HCT116 (cell line): Measurements from ENCODE around the gene AMDHD1. TPM values are rescaled to one million over a fixed set of nuclear protein-coding genes. Genes with fewer than 3 reads are reported as not detected.

Experiments used
- ATAC-seq: fragments of 200-7000 bp; cut with Tn5 transposase; 2 replicates; pipeline ENCODE4 v1.9.1; 2020; ENCODE audit warnings: mild to moderate bottlenecking, moderate library complexity
- BruUV-seq: library from RNA; stranded (reverse); fragments of 400-500 nt; replicated peaks from 2 replicates; lab custom pipeline; 2021; lab: Mats Ljungman, UMichigan
- CTCF ChIA-PET: fragments of 300-600 bp; sonication (Branson Sonifier 250); formaldehyde crosslinking; loops from one replicate; lab custom pipeline; 2021; ENCODE audit warnings: antibody characterized with exemption; lab: Charles Lee
- POLR2A ChIA-PET: fragments of 300-600, 350-600 bp; sonication (Branson Sonifier 250); formaldehyde crosslinking; loops from one replicate; lab custom pipeline; 2021; ENCODE audit warnings: antibody characterized with exemption; lab: Charles Lee
- RAD21 ChIA-PET, 2 experiments: fragments of 300-600 bp; sonication (Branson Sonifier 250); formaldehyde crosslinking; loops; one replicate each; lab custom pipeline; 2023; ENCODE audit warnings: low total read pairs in 2 of 2; ENCODE audit not compliant: uncharacterized antibody in 2 of 2, unreplicated experiment in 2 of 2, low non-redundant PET in 1 of 2; lab: Charles Lee
- DNase-seq: peaks from one replicate; pipeline ENCODE4 v3.0.0-alpha.2; 2010; ENCODE audit warnings: low read depth, low spot score
- H2AFZ ChIP-seq: fragments of 200-600 bp; shearing (Covaris generic), sonication (generic); 2 replicates; pipeline ENCODE4 v1.6.1; 2017; ENCODE audit warnings: low read depth, mixed run types, mixed read lengths, antibody characterized with exemption, low read length; ENCODE audit not compliant: poor library complexity, severe bottlenecking
- H3K27ac ChIP-seq: 2 replicates; pipeline ENCODE4 v1.5.1; 2012; ENCODE audit warnings: low read depth, low read length
- H3K27me3 ChIP-seq: fragments of 200-600 bp; sonication (generic); 2 replicates; pipeline ENCODE4 v1.6.1; 2016; ENCODE audit warnings: mixed run types, low read length, mixed read lengths; ENCODE audit not compliant: insufficient read depth
- H3K36me3 ChIP-seq, 2 experiments: fragments of 200-500 bp in 1 of 2; fragments of 200-600 bp in 1 of 2; sonication (Bioruptor generic) in 1 of 2; sonication (generic) in 1 of 2; 2 replicates each; pipeline versions ENCODE4 v1.5.1 to v1.6.1; 2014 to 2016; ENCODE audit warnings: low read length in 2 of 2, inconsistent platforms in 1 of 2, mixed read lengths in 1 of 2, mixed run types in 1 of 2; ENCODE audit not compliant: insufficient read depth in 2 of 2, control insufficient read depth in 1 of 2
- H3K4me1 ChIP-seq, 2 experiments: fragments of 200-600 bp in 1 of 2; sonication (generic) in 1 of 2; 2 replicates each; pipeline versions ENCODE4 v1.5.1 to v1.6.1; 2012 to 2017; ENCODE audit warnings: low read length in 2 of 2, inconsistent platforms in 1 of 2, mild to moderate bottlenecking in 1 of 2, mixed read lengths in 1 of 2, mixed run types in 1 of 2, moderate library complexity in 1 of 2; ENCODE audit not compliant: insufficient read depth in 2 of 2, control insufficient read depth in 1 of 2
- H3K4me2 ChIP-seq: fragments of 200-600 bp; sonication (generic); 2 replicates; pipeline ENCODE4 v1.6.1; 2017; ENCODE audit warnings: mixed run types, low read length, mixed read lengths
- H3K4me3 ChIP-seq, 2 experiments: fragments of 200-600 bp in 1 of 2; sonication (generic) in 1 of 2; replicated peaks in 1 of 2; 2 replicates each; pipeline ENCODE4 v1.5.1; 2011 to 2016; ENCODE audit warnings: low read length in 2 of 2, control low read depth in 1 of 2, low read depth in 1 of 2, mild to moderate bottlenecking in 1 of 2, mixed read lengths in 1 of 2, mixed run types in 1 of 2
- H3K79me2 ChIP-seq: fragments of 200-600 bp; sonication (generic); 2 replicates; pipeline ENCODE4 v1.6.1; 2017; ENCODE audit warnings: mild to moderate bottlenecking, mixed run types, low read length, moderate library complexity, mixed read lengths; ENCODE audit not compliant: insufficient read depth
- H3K9ac ChIP-seq: fragments of 200-600 bp; sonication (generic); 2 replicates; pipeline ENCODE4 v1.6.1; 2016; ENCODE audit warnings: low read length, mixed read lengths
- H3K9me2 ChIP-seq: fragments of 200-600 bp; sonication (generic), shearing (Covaris generic); 2 replicates; pipeline ENCODE4 v1.6.1; 2017; ENCODE audit warnings: mixed run types, mild to moderate bottlenecking, moderate library complexity; ENCODE audit not compliant: insufficient read depth
- H3K9me3 ChIP-seq, 2 experiments: fragments of 200-500 bp in 1 of 2; fragments of 200-600 bp in 1 of 2; sonication (Bioruptor generic) in 1 of 2; sonication (generic) in 1 of 2; 2 replicates each; pipeline ENCODE4 v1.6.1; 2014 to 2017; ENCODE audit warnings: low read length in 2 of 2, mixed read lengths in 2 of 2, inconsistent platforms in 1 of 2, low read depth in 1 of 2, mild to moderate bottlenecking in 1 of 2, mixed run types in 1 of 2, moderate library complexity in 1 of 2; ENCODE audit not compliant: control insufficient read depth in 1 of 2, insufficient read depth in 1 of 2
- H4K20me1 ChIP-seq: fragments of 200-600 bp; sonication (generic), shearing (Covaris generic); 2 replicates; pipeline ENCODE4 v1.6.1; 2017; ENCODE audit warnings: mixed run types, mild to moderate bottlenecking, moderate library complexity; ENCODE audit not compliant: insufficient read depth
- CTCF ChIP-seq, 3 experiments: fragments of 200-600 bp in 1 of 3; sonication (generic) in 1 of 3; IDR thresholded peaks in 2 of 3; conservative IDR thresholded peaks in 1 of 3; 2 replicates each; pipeline ENCODE4 v1.5.1; 2012 to 2017; ENCODE audit warnings: low read depth in 2 of 3, low read length in 2 of 3, antibody characterized with exemption in 1 of 3, borderline replicate concordance in 1 of 3, control low read depth in 1 of 3, mild to moderate bottlenecking in 1 of 3, mixed read lengths in 1 of 3, mixed run types in 1 of 3, moderate library complexity in 1 of 3; ENCODE audit not compliant: insufficient read depth in 1 of 3
- JUND ChIP-seq: IDR thresholded peaks from 2 replicates; pipeline ENCODE4 v1.6.1; 2012
- RAD21 ChIP-seq: IDR thresholded peaks from 2 replicates; pipeline ENCODE4 v1.6.1; 2012; ENCODE audit warnings: low read depth, mild to moderate bottlenecking
- intact Hi-C: fragments of 100-400 bp; cut with micrococcal nuclease; formaldehyde crosslinking; loops from 2 replicates; pipeline ENCODE4 v1.10.0; 2022
- total RNA-seq: library from RNA; stranded (reverse); gene quantifications from one replicate; pipeline ENCODE4 v1.2.1, GENCODE V29; 2021; ENCODE audit not compliant: unreplicated experiment

Gene AMDHD1
- total RNA-seq, 1 experiment from 2014 or later: 3.0 TPM

GRCh38 chr12:96015672-96016071, 72.5 kb downstream of the AMDHD1 start:
- Histone ChIP-seq H3K79me2 (no peaks in the 10 kb centered on the region), H3K9me2 (no peaks in the 10 kb centered on the region), H3K4me3 (no peak overlapping the region), H3K27ac (no peak overlapping the region), H2AFZ (no peak overlapping the region), H3K27me3 (no peaks in the 10 kb centered on the region), H4K20me1 (no peaks in the 10 kb centered on the region), H3K4me1 (no peaks in the 10 kb centered on the region)
- ATAC-seq: peak; percentile 78
- CTCF ChIA-PET: interaction anchor here (1.0 to 1.1 kb wide), 2 partner anchors 42 to 501 kb away, joined by 4 read pairs; no protein-coding TSS in a partner anchor
- TF ChIP-seq JUND (no peak), CTCF (IDR thresholded peaks at IDR 0.05 in 2 of 3, conservative IDR thresholded peaks at IDR 0.05 in 1 of 3; ENCODE audit: borderline replicate concordance in 1 of 3, insufficient read depth in 1 of 3, low read depth in 2 of 3, low read length in 2 of 3) (peak; percentile 24 to 50 (median 48); a peak in 5 of 6 replicates), RAD21 (peak; percentile 51; the same call in 1 of the 2 replicates)
- TF ChIP-seq, all 23 proteins: peak for 2
- Histone ChIP-seq H3K36me3 (peaks cover 22 to 56% of the 10 kb centered on the region in 2 experiments; a peak in 3 of 4 replicates), H3K4me2 (no peak overlapping the region), H3K9ac (no peak overlapping the region), H3K9me3 (no peaks in the 10 kb centered on the region)
- no TSS peak for BruUV-seq
- ChIA-PET RAD21 (no interaction called here), POLR2A (no interaction called here)
- intact Hi-C loops: loop anchor here (5.0 kb wide), 1 partner anchor 502 kb away; no protein-coding TSS in a partner anchor
- no peak for DNase-seq

Other genes with a start within 250 kb of the AMDHD1 start
- gene NTN4, start 152.6 kb upstream of the AMDHD1 start, total RNA-seq: 4.3 TPM
- 56.3 TPM for gene SNRPF, start 84.4 kb upstream of the AMDHD1 start, total RNA-seq
- 0.27 TPM for gene CCDC38, start 717 bp upstream of the AMDHD1 start, total RNA-seq
- gene HAL, start 53.0 kb downstream of the AMDHD1 start, total RNA-seq: 1.8 TPM
- 163 TPM for gene LTA4H, start 92.3 kb downstream of the AMDHD1 start, total RNA-seq